Breast epithelium (tissue), 4 donors: ENCODE results near the gene RBCK1. TPM values are rescaled to one million over a fixed set of nuclear protein-coding genes. Genes with fewer than 3 reads are reported as not detected.

Source experiments
- DNase-seq, 2 donors: peaks; one replicate each; pipeline ENCODE4 v3.0.0-alpha.2; 2019; ENCODE audit warnings: low spot score in 2 of 2
- H3K27ac ChIP-seq, 2 donors: fragments of 200-600 bp; sonication (generic) in 1 of 2; one replicate each; pipeline ENCODE4 v1.5.1; 2016 to 2019; ENCODE audit warnings: mild to moderate bottlenecking in 1 of 2
- H3K27me3 ChIP-seq, 2 donors: fragments of 200-600 bp; sonication (generic) in 1 of 2; one replicate each; pipeline versions ENCODE4 v1.5.1 to v1.6.0; 2017 to 2019; ENCODE audit warnings: control low read depth in 1 of 2, mild to moderate bottlenecking in 1 of 2
- H3K36me3 ChIP-seq: fragments of 200-600 bp; one replicate; pipeline ENCODE4 v1.5.1; 2019
- H3K4me1 ChIP-seq, 2 donors: fragments of 200-600 bp; sonication (generic); one replicate each; pipeline ENCODE4 v1.5.1; 2016 to 2019; ENCODE audit warnings: control low read depth in 1 of 2
- H3K4me3 ChIP-seq, 3 donors: fragments of 200-600 bp; sonication (generic); 1 replicate in 2 of 3; 2 replicates in 1 of 3; pipeline ENCODE4 v1.5.1; 2016 to 2019; ENCODE audit warnings: mild to moderate bottlenecking in 3 of 3, moderate library complexity in 2 of 3
- H3K9me3 ChIP-seq, 2 donors: fragments of 200-600 bp; sonication (generic) in 1 of 2; one replicate each; pipeline ENCODE4 v1.5.1; 2016 to 2019; ENCODE audit warnings: control low read depth in 1 of 2
- CTCF ChIP-seq, 3 donors: fragments of 450-650 bp; IDR thresholded peaks; one replicate each; pipeline ENCODE4 v1.5.1; 2016 to 2017; ENCODE audit warnings: antibody characterized with exemption in 3 of 3, mild to moderate bottlenecking in 3 of 3, moderate library complexity in 3 of 3
- POLR2A ChIP-seq: fragments of 450-650 bp; IDR thresholded peaks from one replicate; pipeline ENCODE4 v1.6.1; 2016; ENCODE audit warnings: antibody characterized with exemption, mild to moderate bottlenecking, moderate library complexity
- POLR2AphosphoS5 ChIP-seq, 3 donors: sonication (generic); formaldehyde crosslinking; IDR thresholded peaks; one replicate each; pipeline ENCODE4 v1.6.1; 2017; ENCODE audit warnings: antibody characterized with exemption in 3 of 3
- intact Hi-C: fragments of 100-400 bp; cut with DNase I; formaldehyde crosslinking; loops from one replicate; pipeline ENCODE4 v1.15.1; 2023; ENCODE audit warnings: low total_unique reads
- total RNA-seq, 3 donors: library from RNA; depleted of rRNA; stranded (reverse); fragments of >200 nt; gene quantifications; one replicate each; pipeline ENCODE4 v1.1.0, GENCODE V29; 2016

Gene RBCK1
- total RNA-seq, 3 donors from 2014 or later, result 61.3 to 69.5 (median 66.2) TPM

- no peaks in the 10 kb centered on the region for H3K36me3 ChIP-seq
- DNase-seq, result no peak
- no peaks in the 10 kb centered on the region for H3K4me1 ChIP-seq
- TF ChIP-seq CTCF (IDR thresholded peaks at IDR 0.05) (no peak), POLR2A (no peak), POLR2AphosphoS5 (IDR thresholded peaks at IDR 0.05) (no peak)
- H3K4me3 ChIP-seq, result no peak overlapping the region
- intact Hi-C loops, result no loop called here
- no peaks in the 10 kb centered on the region for H3K27me3 ChIP-seq
- H3K9me3 ChIP-seq, result no peaks in the 10 kb centered on the region
- H3K27ac ChIP-seq, result no peak overlapping the region
Observed at GRCh38 chr20:417801-418342, 9.8 kb downstream of the RBCK1 start.

- Histone ChIP-seq H3K9me3 (no peaks in the 10 kb centered on the region), H3K36me3 (no peaks in the 10 kb centered on the region), H3K4me1 (no peaks in the 10 kb centered on the region), H3K27ac (no peak overlapping the region), H3K4me3 (no peak overlapping the region), H3K27me3 (no peaks in the 10 kb centered on the region)
- no peak for DNase-seq
- no peak for TF ChIP-seq CTCF (IDR thresholded peaks at IDR 0.05)
- TF ChIP-seq POLR2AphosphoS5 (IDR thresholded peaks at IDR 0.05), result no peak
- no peak for TF ChIP-seq POLR2A
- intact Hi-C loops, result no loop called here
Observed at GRCh38 chr20:418858-419365, 10.8 kb downstream of the RBCK1 start.

GRCh38 chr20:419556-420165 is 11.6 kb downstream of the RBCK1 start:
- Histone ChIP-seq H3K4me3 (no peak overlapping the region), H3K9me3 (no peaks in the 10 kb centered on the region), H3K36me3 (no peaks in the 10 kb centered on the region), H3K27ac (no peak overlapping the region), H3K27me3 (no peaks in the 10 kb centered on the region), H3K4me1 (no peaks in the 10 kb centered on the region)
- no peak for TF ChIP-seq POLR2AphosphoS5 (IDR thresholded peaks at IDR 0.05)
- TF ChIP-seq CTCF (IDR thresholded peaks at IDR 0.05), result no peak
- no peak for TF ChIP-seq POLR2A
- no peak for DNase-seq
- intact Hi-C loops, result no loop called here

GRCh38 chr20:420166-420620 is 12.1 kb downstream of the RBCK1 start:
- intact Hi-C loops, result no loop called here
- Histone ChIP-seq H3K9me3 (no peaks in the 10 kb centered on the region), H3K27ac (no peak overlapping the region), H3K27me3 (no peaks in the 10 kb centered on the region), H3K36me3 (no peaks in the 10 kb centered on the region), H3K4me3 (no peak overlapping the region), H3K4me1 (no peaks in the 10 kb centered on the region)
- DNase-seq, result no peak
- TF ChIP-seq POLR2A (no peak), POLR2AphosphoS5 (IDR thresholded peaks at IDR 0.05) (no peak), CTCF (IDR thresholded peaks at IDR 0.05) (no peak)

- H3K36me3 ChIP-seq, result no peaks in the 10 kb centered on the region
- intact Hi-C loops, result no loop called here
- no peak for TF ChIP-seq POLR2A
- TF ChIP-seq POLR2AphosphoS5 (IDR thresholded peaks at IDR 0.05), result no peak
- no peak for TF ChIP-seq CTCF (IDR thresholded peaks at IDR 0.05)
Observed at GRCh38 chr20:420721-421574, 12.8 kb downstream of the RBCK1 start.

More at GRCh38 chr20:420721-421574, 12.8 kb downstream of the RBCK1 start:
- DNase-seq, result no peak
- H3K27ac ChIP-seq, result no peak overlapping the region
- H3K4me1 ChIP-seq, result no peaks in the 10 kb centered on the region
- H3K27me3 ChIP-seq, result no peaks in the 10 kb centered on the region
- no peaks in the 10 kb centered on the region for H3K9me3 ChIP-seq
- H3K4me3 ChIP-seq, result no peak overlapping the region
